ENCODE results near the gene FBXL20.

DNA sequence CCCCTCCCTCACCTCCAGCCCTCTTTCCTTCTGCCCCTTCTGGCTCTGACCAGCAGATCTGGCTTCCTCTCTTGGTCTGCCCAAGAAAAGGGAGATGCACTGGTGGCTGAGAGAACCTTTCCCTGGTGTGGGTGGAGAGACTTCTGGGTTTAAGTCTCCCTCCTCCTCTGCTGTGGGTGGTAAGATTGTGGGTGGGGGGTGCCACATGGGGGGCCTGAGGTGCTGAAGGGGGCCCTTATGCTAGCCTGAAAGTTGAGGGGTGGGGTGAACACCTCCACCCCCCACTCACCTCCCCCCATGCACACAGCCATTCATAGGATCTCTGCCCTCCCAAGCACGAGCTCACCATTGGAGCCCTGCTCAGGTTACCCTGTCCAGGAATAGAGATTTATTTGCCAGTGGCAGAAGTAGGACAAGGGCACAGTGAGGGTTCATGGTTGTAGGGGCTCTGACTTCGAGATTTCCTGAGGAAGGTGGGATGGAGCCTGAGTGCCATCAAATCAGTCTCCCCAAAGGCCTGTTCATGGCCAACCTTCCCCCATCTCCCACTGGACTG lies 174.0 kb downstream of the FBXL20 start:
- TF ChIP-seq, protein P1, sequence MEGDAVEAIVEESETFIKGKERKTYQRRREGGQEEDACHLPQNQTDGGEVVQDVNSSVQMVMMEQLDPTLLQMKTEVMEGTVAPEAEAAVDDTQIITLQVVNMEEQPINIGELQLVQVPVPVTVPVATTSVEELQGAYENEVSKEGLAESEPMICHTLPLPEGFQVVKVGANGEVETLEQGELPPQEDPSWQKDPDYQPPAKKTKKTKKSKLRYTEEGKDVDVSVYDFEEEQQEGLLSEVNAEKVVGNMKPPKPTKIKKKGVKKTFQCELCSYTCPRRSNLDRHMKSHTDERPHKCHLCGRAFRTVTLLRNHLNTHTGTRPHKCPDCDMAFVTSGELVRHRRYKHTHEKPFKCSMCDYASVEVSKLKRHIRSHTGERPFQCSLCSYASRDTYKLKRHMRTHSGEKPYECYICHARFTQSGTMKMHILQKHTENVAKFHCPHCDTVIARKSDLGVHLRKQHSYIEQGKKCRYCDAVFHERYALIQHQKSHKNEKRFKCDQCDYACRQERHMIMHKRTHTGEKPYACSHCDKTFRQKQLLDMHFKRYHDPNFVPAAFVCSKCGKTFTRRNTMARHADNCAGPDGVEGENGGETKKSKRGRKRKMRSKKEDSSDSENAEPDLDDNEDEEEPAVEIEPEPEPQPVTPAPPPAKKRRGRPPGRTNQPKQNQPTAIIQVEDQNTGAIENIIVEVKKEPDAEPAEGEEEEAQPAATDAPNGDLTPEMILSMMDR (IDR thresholded peaks at IDR 0.05; ENCODE audit: insufficient read depth, low read depth, low read length): no peak
- TF ChIP-seq EZH2 (IDR thresholded peaks at IDR 0.05; ENCODE audit: insufficient read depth, low read length): no peak

All from astrocyte (in vitro differentiated cells and primary cell).